ENCODE measurements around the gene CCDC116. TPM values are rescaled to one million over a fixed set of nuclear protein-coding genes. Genes with fewer than 3 reads are reported as not detected.

CCDC116 gene
- total and polyA plus RNA-seq, 2 experiments from 2014 or later, result 0.14 TPM; not detected in 1

GRCh38 chr22:21660904-21661303 is 28.3 kb downstream of the CCDC116 start (continued):
- no peak for TF ChIP-seq ZNF462 (CRISPR knock-in tag; IDR thresholded peaks at IDR 0.05)

GRCh38 chr22:21661991-21662390 is 29.4 kb downstream of the CCDC116 start:
- peaks cover under 1% of the 10 kb centered on the region; the same call in 2 of the 3 replicates for H3K36me3 Mint-ChIP-seq (ENCODE audit: low read depth)
- Histone ChIP-seq H3K27ac (ENCODE audit: low read depth) (no peak overlapping the region), H3K27me3 (ENCODE audit: insufficient read depth) (no peaks in the 10 kb centered on the region), H3K36me3 (ENCODE audit: insufficient read depth) (no peaks in the 10 kb centered on the region), H3F3A (replicated peaks; ENCODE audit: low read depth) (peaks cover 21% of the 10 kb centered on the region), H3K4me1 (ENCODE audit: insufficient read depth) (peaks cover 1% of the 10 kb centered on the region), H3K4me3 (no peak overlapping the region), H3K79me2 (replicated peaks; ENCODE audit: insufficient read depth) (peaks cover 3% of the 10 kb centered on the region), H4K20me1 (replicated peaks; ENCODE audit: insufficient read depth) (no peaks in the 10 kb centered on the region), H3K9me2 (ENCODE audit: insufficient read depth) (no peaks in the 10 kb centered on the region), H2AFZ (no peak overlapping the region), H3K4me2 (no peak overlapping the region)
- ATAC-seq (no peak), DNase-seq (ENCODE audit: low spot score) (no peak)
- no peak overlapping the region for H3K27ac Mint-ChIP-seq
- H3K9me3 Mint-ChIP-seq, result no peaks in the 10 kb centered on the region; the same call in 1 of the 3 replicates
- H3K4me3 Mint-ChIP-seq, result no peak overlapping the region
- H3K4me1 Mint-ChIP-seq, result peaks cover 13% of the 10 kb centered on the region
- peaks cover 23% of the 10 kb centered on the region for H3K27me3 Mint-ChIP-seq (ENCODE audit: insufficient read depth, low read depth, poor library complexity)
- TF ChIP-seq POLR2AphosphoS5 (IDR thresholded peaks at IDR 0.05; ENCODE audit: low read depth) (no peak), EZH2 (IDR thresholded peaks at IDR 0.05; ENCODE audit: low read depth, unreplicated experiment) (no peak), ETS1 (IDR thresholded peaks at IDR 0.05) (no peak), ZNF331 (CRISPR knock-in tag; IDR thresholded peaks at IDR 0.05; ENCODE audit: low read depth) (no peak), CTCF (conservative IDR thresholded peaks at IDR 0.05; ENCODE audit: low read depth in 2 of 2) (no peak), EZH2phosphoT487 (IDR thresholded peaks at IDR 0.05; ENCODE audit: unreplicated experiment) (no peak), STAT1 (IDR thresholded peaks at IDR 0.05; ENCODE audit: unreplicated experiment) (no peak), REST (IDR thresholded peaks at IDR 0.05; ENCODE audit: unreplicated experiment) (no peak), CREB1 (CRISPR knock-in tag; IDR thresholded peaks at IDR 0.05; ENCODE audit: low read depth) (no peak), NANOG (IDR thresholded peaks at IDR 0.05; ENCODE audit: borderline replicate concordance) (no peak), ZNF114 (CRISPR knock-in tag; IDR thresholded peaks at IDR 0.05) (no peak)

Measured in GM23338 (cell line).